ENCODE data around the gene SLC34A3. TPM values are rescaled to one million over a fixed set of nuclear protein-coding genes. Genes with fewer than 3 reads are reported as not detected.

The SLC34A3 gene
- total RNA-seq, 4 donors from 2014 or later = 0.33 TPM; not detected in 3

GRCh38 chr9:137223078-137223970, 7.4 kb upstream of the SLC34A3 start:
- Histone ChIP-seq H3K4me1 (peaks cover 31 to 47% of the 10 kb centered on the region in 2 donors), H3K4me3 (replicated peaks in 1 of 3) (peak overlapping the region; percentile 39 to 78 (median 53))

GRCh38 chr9:137224830-137225694, 5.6 kb upstream of the SLC34A3 start, which contains the start of gene CYSRT1:
Gene CYSRT1 (plus strand): TSS chr9:137225174. CDS start chr9:137225622, 448 bp downstream.
- no peaks in the 10 kb centered on the region for H3K27me3 ChIP-seq
- WGBS, 2 donors = 46 to 82% methylated on average over 7 to 8 of the region's 23 CpGs
- no peaks in the 10 kb centered on the region for H3K36me3 ChIP-seq
- peak within 1 kb of the TSS in 2 of 3 donors; percentile 21 to 78 for H3K4me3 ChIP-seq (replicated peaks in 1 of 3)
- peaks cover 31 to 47% of the 10 kb centered on the region in 2 donors for H3K4me1 ChIP-seq
- no peaks in the 10 kb centered on the region for H3K9me3 ChIP-seq
- no peak for TF ChIP-seq POLR2A (IDR thresholded peaks at IDR 0.05)
- TF ChIP-seq CTCF (IDR thresholded peaks at IDR 0.05) = no peak
- DNase-seq = no peak
- intact Hi-C loops (cut with DNase I) = loop anchor here (5.0 kb wide), 1 partner anchor 38 kb away; the partner anchor contains the start of genes ANAPC2 and SSNA1
- peak within 1 kb of the TSS in 1 of 3 donors; percentile 87 for H3K27ac ChIP-seq

More at GRCh38 chr9:137223078-137223970, 7.4 kb upstream of the SLC34A3 start:
- intact Hi-C loops (cut with DNase I) = no loop called here
- peak; percentile 97 for DNase-seq
- no peak for TF ChIP-seq CTCF (IDR thresholded peaks at IDR 0.05)
- TF ChIP-seq POLR2A (IDR thresholded peaks at IDR 0.05) = peak in 1 of 2 donors; percentile 65
- Histone ChIP-seq H3K9me3 (no peaks in the 10 kb centered on the region), H3K27ac (peak overlapping the region; percentile 77 to 87 (median 86)), H3K27me3 (no peaks in the 10 kb centered on the region), H3K36me3 (no peaks in the 10 kb centered on the region)
- WGBS, 2 donors = 2 to 3% methylated on average over 25 to 32 of the region's 63 CpGs

- no peaks in the 10 kb centered on the region for H3K27me3 ChIP-seq
- WGBS, 2 donors = 85 to 89% methylated on average over 4 to 16 of the region's 21 CpGs
- TF ChIP-seq POLR2A (IDR thresholded peaks at IDR 0.05) = no peak
- no peak for TF ChIP-seq CTCF (IDR thresholded peaks at IDR 0.05)
- no peak overlapping the region for H3K4me3 ChIP-seq (replicated peaks in 1 of 3)
- H3K27ac ChIP-seq = peak overlapping the region in 1 of 3 donors; percentile 87
- H3K36me3 ChIP-seq = no peaks in the 10 kb centered on the region
- H3K9me3 ChIP-seq = no peaks in the 10 kb centered on the region
- H3K4me1 ChIP-seq = peaks cover 31 to 47% of the 10 kb centered on the region in 2 donors
- intact Hi-C loops (cut with DNase I) = loop anchor here (5.0 kb wide), 1 partner anchor 39 kb away; the partner anchor contains the start of genes ANAPC2 and SSNA1
- DNase-seq = no peak
Observed at GRCh38 chr9:137225699-137226331, 4.9 kb upstream of the SLC34A3 start.

GRCh38 chr9:137226338-137227053, 4.2 kb upstream of the SLC34A3 start:
- TF ChIP-seq CTCF (IDR thresholded peaks at IDR 0.05) (no peak), POLR2A (IDR thresholded peaks at IDR 0.05) (no peak)
- H3K9me3 ChIP-seq = no peaks in the 10 kb centered on the region
- no peak overlapping the region for H3K4me3 ChIP-seq (replicated peaks in 1 of 3)
- peak overlapping the region; percentile 67 to 87 (median 85) for H3K27ac ChIP-seq
- peaks cover 31 to 44% of the 10 kb centered on the region in 2 donors for H3K4me1 ChIP-seq
- no peaks in the 10 kb centered on the region for H3K27me3 ChIP-seq
- WGBS, 2 donors = 63 to 73% methylated on average over 14 to 15 of the region's 18 CpGs
- no peak for DNase-seq
- intact Hi-C loops (cut with DNase I) = loop anchor here (5.0 kb wide), 1 partner anchor 39 kb away; the partner anchor contains the start of genes ANAPC2 and SSNA1
- no peaks in the 10 kb centered on the region for H3K36me3 ChIP-seq

All from thyroid gland (tissue), 4 donors.